GM19238 (cell line): ENCODE measurements around the gene LRRC14B.
"Not testable (repeated sequence)": the region's sequence is repeated elsewhere in the genome, so short reads cannot be mapped to it uniquely, and the experiment has no call there.

Source experiments
- DNase-seq: peaks from one replicate; pipeline ENCODE4 v3.0.0; 2011; ENCODE audit warnings: low spot score; ENCODE audit not compliant: insufficient read length

The LRRC14B gene

GRCh38 chr5:206406-206805 lies 15.1 kb downstream of the LRRC14B start:
- no peak for DNase-seq

DNA sequence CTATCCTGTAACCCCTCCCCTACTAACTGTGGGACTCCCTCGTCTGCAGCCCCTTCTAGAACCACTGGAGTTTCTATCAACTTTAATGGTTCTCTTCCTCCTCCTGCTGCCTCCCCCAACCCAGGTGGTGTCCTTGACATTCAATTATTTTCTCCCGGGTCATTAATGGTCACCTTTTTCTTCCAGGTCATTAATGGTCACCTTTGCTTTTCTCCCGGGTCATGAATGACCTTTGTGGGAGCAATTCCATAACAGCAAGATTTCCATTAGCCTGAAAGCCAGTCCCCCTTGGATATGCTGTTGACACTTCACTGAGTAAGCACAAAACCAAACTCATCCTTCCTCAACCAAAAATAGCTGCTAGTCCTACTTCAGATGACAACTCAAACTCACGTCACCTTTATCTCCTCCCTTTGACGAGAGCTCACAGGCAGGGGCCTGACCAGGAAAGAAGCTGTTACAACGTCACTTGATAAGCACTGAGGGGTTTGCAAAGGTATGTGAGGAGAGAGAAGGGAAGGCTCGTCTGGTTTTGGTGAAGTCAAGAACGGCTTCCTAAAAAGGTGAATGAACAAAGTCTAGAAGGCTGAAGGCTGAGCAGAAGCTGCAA lies 15.7 kb downstream of the LRRC14B start:
- no peak for DNase-seq

DNA sequence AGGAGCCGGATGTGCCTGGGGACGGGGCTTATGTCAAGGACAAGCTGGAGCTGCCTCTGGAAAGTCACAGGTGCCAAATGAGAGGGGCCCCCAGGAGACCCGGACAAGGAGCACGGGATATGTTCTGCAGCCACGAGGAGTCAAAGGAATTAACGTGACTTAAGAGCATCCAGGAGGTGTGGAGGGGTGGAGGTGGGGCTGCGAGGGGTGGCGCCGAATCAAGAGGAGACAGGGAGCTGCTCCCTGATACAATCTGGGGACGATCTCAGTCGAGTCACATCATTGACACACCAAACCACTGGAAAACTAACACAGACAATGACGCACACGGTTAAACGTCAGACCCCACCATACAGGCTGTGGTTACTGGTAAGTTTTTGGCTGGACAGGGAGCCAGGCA lies 16.3 kb downstream of the LRRC14B start:
- DNase-seq, result no peak

DNA sequence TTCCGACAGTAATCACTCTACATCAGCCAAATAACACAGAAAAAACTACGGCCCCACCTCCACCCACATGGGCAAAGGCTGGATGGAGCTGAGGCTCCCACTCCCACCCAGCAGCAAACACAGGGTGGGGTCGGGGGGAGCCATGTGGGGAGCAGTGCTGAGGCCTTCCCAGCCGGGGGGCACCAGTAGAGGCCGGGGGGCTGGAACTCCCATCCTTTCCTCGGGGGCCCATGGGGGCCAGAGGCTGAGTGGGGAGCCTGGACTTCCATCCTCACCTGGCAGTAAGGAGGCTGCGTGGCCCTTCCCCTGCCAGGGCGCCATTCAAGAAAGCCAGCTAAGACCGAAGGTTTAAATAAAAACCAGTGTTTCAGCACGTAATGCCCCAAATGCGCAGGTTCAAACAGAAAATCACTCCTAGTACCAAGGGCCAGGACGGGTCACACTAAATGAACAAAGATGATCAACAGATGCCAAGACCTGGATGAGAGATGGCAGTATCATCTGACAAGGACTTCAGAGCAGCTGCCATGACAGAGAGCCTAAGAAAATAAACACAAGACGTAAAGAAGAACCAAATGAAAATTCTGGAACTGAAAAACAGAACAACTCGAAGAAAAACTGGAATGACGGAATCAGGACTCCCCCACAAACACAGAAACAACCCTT lies 17.3 kb downstream of the LRRC14B start:
- DNase-seq, result no peak

GRCh38 chr5:213803-214395 lies 22.6 kb downstream of the LRRC14B start:
- DNase-seq, result no peak

DNA sequence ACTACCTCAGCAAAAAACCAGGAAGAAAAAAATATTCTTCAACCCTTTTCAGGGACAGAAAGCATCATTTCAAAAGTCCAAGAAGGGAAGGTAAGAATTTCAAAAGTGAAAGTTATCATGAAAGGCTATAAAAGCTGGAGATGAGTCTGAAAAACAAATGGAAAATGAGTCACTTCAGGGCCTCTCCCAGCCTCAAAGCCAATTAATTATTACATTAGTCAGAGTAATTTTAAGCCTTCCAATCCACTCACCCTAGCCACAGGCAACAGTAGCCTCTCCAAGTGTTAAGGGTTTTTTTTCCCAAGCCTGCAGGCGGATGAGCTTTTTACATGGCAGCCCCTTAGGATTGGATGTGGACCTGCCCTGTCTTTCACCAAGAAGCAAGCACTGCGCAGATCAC lies 24.0 kb downstream of the LRRC14B start:
- DNase-seq, result not testable (repeated sequence)

DNA sequence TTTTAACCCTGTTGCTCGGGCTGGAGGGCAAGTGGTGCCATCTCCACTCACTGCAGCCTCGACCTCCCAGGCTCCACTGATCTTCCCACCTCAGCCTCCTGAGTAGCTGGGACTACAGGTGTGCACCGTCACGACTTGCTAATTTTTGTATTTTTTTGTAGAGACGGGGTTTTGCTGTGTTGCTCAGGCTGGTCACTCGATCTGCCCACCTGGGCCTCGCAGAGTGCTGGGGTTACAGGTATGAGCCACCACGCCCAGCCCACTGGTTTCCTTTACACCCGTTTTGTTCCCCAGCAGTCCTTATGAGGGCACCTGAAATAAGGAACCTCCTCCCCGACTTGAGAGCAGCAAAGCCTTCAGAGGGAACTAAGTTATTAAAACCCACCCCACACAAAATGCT lies 24.8 kb downstream of the LRRC14B start:
- DNase-seq, result not testable (repeated sequence)

GRCh38 chr5:217494-218456 lies 26.5 kb downstream of the LRRC14B start, which contains the start of the genes CCDC127 and SDHA:
Gene CCDC127, minus strand, starts transcription at chr5:218153. Its CDS starts 1,304 bp downstream, at chr5:216849.
Gene SDHA, plus strand, starts transcription at chr5:218320. Its CDS starts 36 bp downstream, at chr5:218356.
- DNase-seq, result peak; percentile 94

DNA sequence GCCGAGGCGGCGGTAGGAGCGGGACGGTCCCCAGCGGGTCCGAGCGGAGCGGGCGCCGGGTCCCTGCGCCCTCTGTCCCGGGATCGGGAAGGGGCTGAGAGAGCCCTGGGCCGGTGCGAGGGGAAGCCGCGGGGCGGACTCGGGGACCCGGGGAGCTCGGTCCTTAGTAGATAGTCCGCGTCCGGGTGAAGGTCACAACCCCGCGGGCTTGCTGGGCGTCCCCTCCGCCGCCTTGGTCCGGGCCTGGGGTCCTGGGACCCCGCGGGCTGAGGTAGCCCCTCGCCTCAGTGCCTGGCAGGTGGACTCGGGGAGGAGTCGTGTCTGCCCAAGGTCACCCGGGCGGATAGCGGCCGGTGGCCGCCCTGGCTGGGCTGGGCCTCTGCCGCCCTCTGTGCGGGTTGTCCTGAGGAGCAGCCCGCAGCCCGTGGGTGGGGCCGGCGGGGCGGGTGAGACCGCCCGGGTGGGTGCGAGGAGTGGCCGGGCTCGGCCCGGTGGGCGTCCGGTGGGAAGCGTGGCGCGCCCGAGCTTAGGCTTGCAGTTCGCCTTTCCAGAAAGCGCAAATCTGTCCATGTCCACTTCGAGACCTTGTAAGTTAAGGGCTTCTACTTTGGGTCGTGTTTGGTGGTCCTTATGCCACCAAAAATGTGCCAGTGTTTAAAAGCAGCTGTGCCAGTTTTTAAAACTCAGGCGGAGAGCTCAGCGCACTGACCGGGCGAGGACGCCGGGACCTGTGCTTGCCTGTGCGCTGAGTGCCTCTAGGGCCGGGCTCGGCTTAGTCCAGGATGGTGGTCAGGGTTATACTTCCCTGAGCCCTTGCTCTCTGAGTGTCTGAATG lies 27.4 kb downstream of the LRRC14B start:
- DNase-seq, result no peak

GRCh38 chr5:219460-219863 lies 28.2 kb downstream of the LRRC14B start:
- DNase-seq, result no peak

DNA sequence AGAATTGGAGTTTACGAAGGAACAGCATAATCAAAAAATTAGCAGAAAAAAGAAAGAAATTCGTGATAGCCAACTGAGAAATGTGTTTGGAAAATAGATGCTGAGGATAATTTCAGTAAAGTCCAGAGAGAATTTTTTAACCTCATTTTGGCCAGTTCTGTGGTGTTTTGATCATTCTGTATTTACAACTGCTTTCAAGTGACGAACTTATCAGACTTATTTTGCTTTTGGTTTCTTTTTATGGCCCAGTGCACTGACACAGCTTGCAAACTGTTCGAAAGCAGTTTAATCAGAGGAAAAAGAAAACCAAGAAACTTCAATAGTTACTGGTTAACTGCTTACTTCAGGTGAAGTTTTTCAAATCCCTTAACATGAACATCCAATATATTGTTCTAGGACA lies 28.7 kb downstream of the LRRC14B start:
- DNase-seq, result no peak

- DNase-seq, result not testable (repeated sequence)
Observed at GRCh38 chr5:222951-223715, 31.8 kb downstream of the LRRC14B start.

DNA sequence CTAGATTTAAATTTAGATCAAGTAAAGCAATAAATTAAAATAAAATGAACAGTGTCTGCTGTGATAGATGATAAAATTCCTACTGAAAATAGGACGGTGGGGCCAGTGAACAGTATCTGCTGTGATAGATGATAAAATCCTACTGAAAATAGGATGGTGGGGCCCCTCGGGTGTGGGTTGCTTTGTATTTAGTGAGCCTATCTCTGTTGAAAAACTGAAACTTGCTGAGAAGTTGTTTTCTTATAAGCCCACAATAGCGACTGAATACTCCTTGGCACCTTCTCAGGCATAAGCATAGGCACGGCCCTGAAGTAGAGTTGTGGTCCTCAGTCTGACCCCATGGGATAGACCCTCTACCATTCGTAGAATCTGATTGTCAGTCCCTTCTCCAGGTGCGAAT lies 32.5 kb downstream of the LRRC14B start:
- no peak for DNase-seq

DNA sequence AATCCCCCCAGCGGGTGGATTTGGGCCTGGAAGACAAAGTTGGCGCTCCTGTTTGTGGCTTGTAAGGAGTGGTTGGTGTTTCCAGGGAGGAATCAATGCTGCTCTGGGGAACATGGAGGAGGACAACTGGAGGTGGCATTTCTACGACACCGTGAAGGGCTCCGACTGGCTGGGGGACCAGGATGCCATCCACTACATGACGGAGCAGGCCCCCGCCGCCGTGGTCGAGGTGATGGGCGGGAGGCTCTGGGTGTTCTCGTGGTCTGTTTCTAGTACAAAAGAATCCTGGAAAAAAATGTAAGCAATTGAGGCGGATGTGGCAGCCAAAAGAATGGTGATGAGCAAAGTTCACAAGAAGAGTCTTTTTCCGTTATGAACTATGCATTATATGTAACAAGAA lies 34.0 kb downstream of the LRRC14B start:
- no peak for DNase-seq

DNA sequence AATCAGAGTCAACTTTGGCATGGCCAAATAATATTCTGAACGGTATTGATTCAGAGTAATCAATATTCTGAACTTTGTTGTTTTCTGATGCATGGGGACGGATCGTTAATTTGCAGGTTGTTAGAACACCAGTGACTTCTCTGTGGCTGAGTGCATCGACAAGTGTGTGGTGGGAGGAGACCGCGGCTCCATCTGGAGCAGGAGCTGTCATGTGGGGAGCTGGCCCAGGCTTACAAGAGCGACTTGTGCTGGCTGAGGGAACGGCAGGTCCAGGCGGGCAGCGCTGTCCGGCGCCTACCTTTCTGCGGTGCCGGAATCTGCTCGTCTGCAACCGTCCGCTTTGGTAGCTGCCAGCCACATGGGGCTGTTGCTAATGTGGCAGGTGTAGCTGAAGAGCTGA lies 36.1 kb downstream of the LRRC14B start:
- not testable (repeated sequence) for DNase-seq

GRCh38 chr5:228886-229285 lies 37.6 kb downstream of the LRRC14B start:
- DNase-seq, result no peak

DNA sequence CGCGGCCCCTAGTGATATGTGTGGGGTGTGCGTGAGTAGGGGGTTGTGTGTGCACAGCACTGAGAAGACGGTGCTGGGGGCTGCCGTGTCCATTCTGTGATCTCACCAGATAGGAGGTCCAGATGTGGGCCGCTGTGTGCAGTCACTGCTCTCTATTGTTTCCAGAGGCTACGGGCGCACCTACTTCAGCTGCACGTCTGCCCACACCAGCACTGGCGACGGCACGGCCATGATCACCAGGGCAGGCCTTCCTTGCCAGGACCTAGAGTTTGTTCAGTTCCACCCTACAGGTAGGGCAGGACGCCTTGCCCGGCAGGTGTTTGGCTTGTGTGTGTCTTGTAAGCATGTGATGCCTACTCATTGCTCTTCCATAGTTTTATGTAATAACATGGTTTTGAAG lies 39.4 kb downstream of the LRRC14B start:
- no peak for DNase-seq

DNA sequence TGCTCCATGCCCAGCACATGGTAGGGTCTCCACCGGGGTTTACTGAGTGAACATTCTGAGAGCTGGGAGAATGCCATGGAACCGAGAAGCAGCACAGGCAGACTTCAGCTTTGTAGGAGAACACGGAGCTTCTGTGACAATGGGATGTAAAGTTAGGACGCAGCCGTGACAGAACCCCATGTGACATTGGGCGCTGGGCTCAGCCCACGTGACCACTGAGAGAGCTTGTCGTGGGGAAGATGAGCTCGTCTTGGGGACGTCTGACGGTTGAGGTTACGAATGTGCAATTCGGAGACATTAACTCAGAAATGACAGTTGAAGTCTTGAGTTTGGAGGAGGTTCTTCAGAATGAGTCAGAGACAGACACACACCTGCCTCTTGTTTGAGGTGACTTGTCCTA lies 40.4 kb downstream of the LRRC14B start:
- no peak for DNase-seq

DNA sequence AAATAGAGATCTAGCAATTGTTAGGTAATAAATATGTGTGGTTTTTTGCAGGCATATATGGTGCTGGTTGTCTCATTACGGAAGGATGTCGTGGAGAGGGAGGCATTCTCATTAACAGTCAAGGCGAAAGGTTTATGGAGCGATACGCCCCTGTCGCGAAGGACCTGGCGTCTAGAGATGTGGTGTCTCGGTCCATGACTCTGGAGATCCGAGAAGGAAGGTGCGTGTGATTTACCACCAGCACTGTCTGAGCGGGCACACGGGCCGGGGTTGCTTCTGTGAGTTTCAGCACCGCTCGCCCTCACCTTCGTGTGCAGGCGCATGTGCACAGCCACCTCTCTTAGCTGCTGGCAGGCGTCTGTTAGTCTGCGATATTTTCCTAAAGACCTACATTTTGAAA lies 42.1 kb downstream of the LRRC14B start:
- DNase-seq, result not testable (repeated sequence)

DNA sequence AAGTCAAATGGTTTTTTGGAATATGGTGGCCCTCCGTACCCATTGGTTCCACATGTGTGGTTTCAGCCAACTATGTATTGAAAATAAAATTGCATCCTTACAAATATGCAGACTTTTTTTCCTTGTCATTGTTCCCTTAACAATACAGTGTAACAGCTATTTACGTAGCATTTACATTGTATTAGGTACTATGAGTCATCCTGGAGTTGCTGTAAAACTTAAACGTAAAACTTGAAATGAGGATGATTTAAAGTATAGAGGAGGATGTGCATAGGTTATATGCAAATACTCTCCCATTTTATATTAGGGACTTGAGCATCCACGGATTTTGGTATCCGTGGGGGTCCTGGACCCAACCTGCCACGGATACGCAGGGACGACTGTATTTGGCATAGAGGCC lies 43.2 kb downstream of the LRRC14B start:
- DNase-seq, result no peak
